HL-60 (cell line): ENCODE data around the gene NIP7.

Source experiments
- DNase-seq, 2 experiments: peaks; one replicate each; pipeline ENCODE4 v3.0.0-alpha.2; 2010 to 2020; ENCODE audit warnings: low read depth in 1 of 2, low spot score in 1 of 2
- H3K27ac ChIP-seq: fragments of 250-450 bp; sonication (Bioruptor Pico); replicated peaks from 2 replicates; pipeline ENCODE4 v1.5.1; 2020; ENCODE audit warnings: mild to moderate bottlenecking, moderate library complexity
- H3K27me3 ChIP-seq: fragments of 250-450 bp; sonication (Bioruptor Pico); 2 replicates; pipeline ENCODE4 v1.5.1; 2021; ENCODE audit warnings: mild to moderate bottlenecking, moderate library complexity; ENCODE audit not compliant: insufficient read depth, poor library complexity, severe bottlenecking
- H3K4me3 ChIP-seq: replicated peaks from 2 replicates; pipeline ENCODE4 v1.5.1; 2011; ENCODE audit warnings: mild to moderate bottlenecking, control low read depth, low read length; ENCODE audit not compliant: insufficient read depth
- GABPA ChIP-seq: IDR thresholded peaks from 2 replicates; pipeline ENCODE4 v1.6.1; 2012; ENCODE audit warnings: low read depth
- POLR2AphosphoS5 ChIP-seq: IDR thresholded peaks from 2 replicates; pipeline ENCODE4 v1.6.1; 2012; ENCODE audit warnings: low read depth
- SPI1 ChIP-seq: IDR thresholded peaks from 2 replicates; pipeline ENCODE4 v1.6.1; 2012; ENCODE audit warnings: low read depth, mild to moderate bottlenecking, borderline replicate concordance
- TF ChIP-seq, protein P1 (sequence below): IDR thresholded peaks from 2 replicates; pipeline ENCODE4 v1.6.1; 2012; ENCODE audit warnings: low read depth; ENCODE audit not compliant: insufficient replicate concordance
- TF ChIP-seq, protein P2 (sequence below): IDR thresholded peaks from one replicate; pipeline ENCODE4 v1.5.1; 2011; ENCODE audit warnings: low read length, control low read depth, inconsistent platforms; ENCODE audit not compliant: insufficient read depth

The NIP7 gene

GRCh38 chr16:69373019-69373418 is 33.4 kb downstream of the NIP7 start:
- no peak for DNase-seq
- no peak overlapping the region for H3K4me3 ChIP-seq
- H3K27ac ChIP-seq: no peak overlapping the region
- no peak for TF ChIP-seq POLR2AphosphoS5
- TF ChIP-seq, protein P1, sequence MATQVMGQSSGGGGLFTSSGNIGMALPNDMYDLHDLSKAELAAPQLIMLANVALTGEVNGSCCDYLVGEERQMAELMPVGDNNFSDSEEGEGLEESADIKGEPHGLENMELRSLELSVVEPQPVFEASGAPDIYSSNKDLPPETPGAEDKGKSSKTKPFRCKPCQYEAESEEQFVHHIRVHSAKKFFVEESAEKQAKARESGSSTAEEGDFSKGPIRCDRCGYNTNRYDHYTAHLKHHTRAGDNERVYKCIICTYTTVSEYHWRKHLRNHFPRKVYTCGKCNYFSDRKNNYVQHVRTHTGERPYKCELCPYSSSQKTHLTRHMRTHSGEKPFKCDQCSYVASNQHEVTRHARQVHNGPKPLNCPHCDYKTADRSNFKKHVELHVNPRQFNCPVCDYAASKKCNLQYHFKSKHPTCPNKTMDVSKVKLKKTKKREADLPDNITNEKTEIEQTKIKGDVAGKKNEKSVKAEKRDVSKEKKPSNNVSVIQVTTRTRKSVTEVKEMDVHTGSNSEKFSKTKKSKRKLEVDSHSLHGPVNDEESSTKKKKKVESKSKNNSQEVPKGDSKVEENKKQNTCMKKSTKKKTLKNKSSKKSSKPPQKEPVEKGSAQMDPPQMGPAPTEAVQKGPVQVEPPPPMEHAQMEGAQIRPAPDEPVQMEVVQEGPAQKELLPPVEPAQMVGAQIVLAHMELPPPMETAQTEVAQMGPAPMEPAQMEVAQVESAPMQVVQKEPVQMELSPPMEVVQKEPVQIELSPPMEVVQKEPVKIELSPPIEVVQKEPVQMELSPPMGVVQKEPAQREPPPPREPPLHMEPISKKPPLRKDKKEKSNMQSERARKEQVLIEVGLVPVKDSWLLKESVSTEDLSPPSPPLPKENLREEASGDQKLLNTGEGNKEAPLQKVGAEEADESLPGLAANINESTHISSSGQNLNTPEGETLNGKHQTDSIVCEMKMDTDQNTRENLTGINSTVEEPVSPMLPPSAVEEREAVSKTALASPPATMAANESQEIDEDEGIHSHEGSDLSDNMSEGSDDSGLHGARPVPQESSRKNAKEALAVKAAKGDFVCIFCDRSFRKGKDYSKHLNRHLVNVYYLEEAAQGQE: no peak
- no peak for TF ChIP-seq GABPA
- TF ChIP-seq, protein P2, sequence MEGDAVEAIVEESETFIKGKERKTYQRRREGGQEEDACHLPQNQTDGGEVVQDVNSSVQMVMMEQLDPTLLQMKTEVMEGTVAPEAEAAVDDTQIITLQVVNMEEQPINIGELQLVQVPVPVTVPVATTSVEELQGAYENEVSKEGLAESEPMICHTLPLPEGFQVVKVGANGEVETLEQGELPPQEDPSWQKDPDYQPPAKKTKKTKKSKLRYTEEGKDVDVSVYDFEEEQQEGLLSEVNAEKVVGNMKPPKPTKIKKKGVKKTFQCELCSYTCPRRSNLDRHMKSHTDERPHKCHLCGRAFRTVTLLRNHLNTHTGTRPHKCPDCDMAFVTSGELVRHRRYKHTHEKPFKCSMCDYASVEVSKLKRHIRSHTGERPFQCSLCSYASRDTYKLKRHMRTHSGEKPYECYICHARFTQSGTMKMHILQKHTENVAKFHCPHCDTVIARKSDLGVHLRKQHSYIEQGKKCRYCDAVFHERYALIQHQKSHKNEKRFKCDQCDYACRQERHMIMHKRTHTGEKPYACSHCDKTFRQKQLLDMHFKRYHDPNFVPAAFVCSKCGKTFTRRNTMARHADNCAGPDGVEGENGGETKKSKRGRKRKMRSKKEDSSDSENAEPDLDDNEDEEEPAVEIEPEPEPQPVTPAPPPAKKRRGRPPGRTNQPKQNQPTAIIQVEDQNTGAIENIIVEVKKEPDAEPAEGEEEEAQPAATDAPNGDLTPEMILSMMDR: no peak
- TF ChIP-seq SPI1: no peak
- no peaks in the 10 kb centered on the region for H3K27me3 ChIP-seq

DNA sequence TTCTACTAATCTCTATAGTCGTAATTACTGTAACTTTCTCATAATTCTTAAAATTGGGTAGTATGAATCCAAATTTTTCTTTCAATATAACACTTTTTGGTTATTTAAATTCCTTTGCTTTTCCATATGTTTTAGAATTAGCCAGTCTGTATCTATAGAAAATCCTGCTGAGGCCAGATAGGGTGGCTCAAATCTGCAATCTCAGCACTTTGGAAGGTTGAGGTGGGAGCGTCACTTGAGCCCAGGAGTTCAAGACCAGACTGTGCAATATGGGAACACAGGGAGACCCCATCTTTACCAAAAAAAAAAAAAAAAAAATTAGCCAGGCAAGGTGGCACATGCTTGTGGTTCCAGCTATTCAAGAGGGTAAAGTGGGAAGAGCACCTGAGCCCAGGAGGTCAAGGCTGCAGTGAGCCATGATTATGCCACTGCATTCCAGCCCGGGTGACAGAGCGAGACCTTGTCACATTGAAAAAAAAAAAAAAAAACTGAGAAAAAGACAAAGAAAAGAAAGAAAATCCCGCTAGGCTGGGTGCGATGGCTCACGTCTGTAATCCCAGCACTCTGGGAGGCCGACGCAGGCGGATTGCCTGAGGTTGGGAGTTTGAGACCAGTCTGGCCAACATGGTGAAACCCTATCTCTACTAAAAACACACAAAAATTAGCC is 37.0 kb downstream of the NIP7 start:
- no peaks in the 10 kb centered on the region for H3K27me3 ChIP-seq
- no peak overlapping the region for H3K4me3 ChIP-seq
- TF ChIP-seq, protein P2: no peak
- no peak for TF ChIP-seq GABPA
- no peak for TF ChIP-seq SPI1
- TF ChIP-seq, protein P1: no peak
- no peak for TF ChIP-seq POLR2AphosphoS5
- no peak for DNase-seq
- H3K27ac ChIP-seq: no peak overlapping the region

- TF ChIP-seq SPI1 (no peak), GABPA (no peak), POLR2AphosphoS5 (no peak)
- TF ChIP-seq, protein P2: no peak
- TF ChIP-seq, protein P1: no peak
- no peak overlapping the region for H3K27ac ChIP-seq
Observed at GRCh38 chr16:69378036-69378435, 38.5 kb downstream of the NIP7 start.

More at GRCh38 chr16:69378036-69378435, 38.5 kb downstream of the NIP7 start:
- DNase-seq: no peak
- Histone ChIP-seq H3K27me3 (no peaks in the 10 kb centered on the region), H3K4me3 (no peak overlapping the region)
